Stimulated activated CD4-positive, alpha-beta T cell treated with anti-CD3 and anti-CD28 coated beads, Interleukin-1b, Interleukin-23, amount 100 ng/mL, for 1 hour (primary cell): ENCODE results near the gene CBY2.
"Not testable (repeated sequence)": the region's sequence is repeated elsewhere in the genome, so short reads cannot be mapped to it uniquely, and the experiment has no call there.

Experiments used
- DNase-seq, 2 donors: peaks; one replicate each; pipeline ENCODE4 v3.0.0-alpha.2; 2020; ENCODE audit warnings: low read depth in 2 of 2

CBY2 gene, protein sequence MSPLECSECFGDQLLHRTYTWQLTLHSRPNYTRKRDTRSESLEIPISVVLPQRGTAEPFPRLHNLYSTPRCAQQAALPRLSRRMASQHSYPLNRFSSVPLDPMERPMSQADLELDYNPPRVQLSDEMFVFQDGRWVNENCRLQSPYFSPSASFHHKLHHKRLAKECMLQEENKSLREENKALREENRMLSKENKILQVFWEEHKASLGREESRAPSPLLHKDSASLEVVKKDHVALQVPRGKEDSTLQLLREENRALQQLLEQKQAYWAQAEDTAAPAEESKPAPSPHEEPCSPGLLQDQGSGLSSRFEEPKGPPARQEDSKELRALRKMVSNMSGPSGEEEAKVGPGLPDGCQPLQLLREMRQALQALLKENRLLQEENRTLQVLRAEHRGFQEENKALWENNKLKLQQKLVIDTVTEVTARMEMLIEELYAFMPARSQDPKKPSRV

DNA sequence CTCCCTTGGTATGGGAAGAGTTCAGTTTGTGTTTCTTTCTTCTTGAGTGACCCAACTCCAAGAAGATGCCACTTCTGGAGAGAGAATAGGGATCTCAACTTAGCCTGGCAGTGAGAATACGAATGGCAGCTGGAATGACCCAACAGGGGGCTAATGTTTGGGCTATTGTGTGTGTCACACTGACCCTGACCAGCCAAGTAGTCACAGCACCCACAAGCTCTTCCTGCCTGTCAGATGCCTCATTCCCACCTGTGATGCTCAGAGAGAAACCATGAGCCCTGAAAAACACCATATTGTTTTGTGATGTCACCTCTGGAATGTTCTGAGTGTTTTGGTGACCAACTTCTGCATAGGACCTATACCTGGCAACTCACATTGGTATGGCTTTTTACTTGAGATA is at the start of gene CBY2:
Gene CBY2, plus strand, starts transcription at position 233 of the 400 bp plus-strand sequence. Its CDS starts 71 bp downstream, at position 304.
- DNase-seq = no peak

DNA sequence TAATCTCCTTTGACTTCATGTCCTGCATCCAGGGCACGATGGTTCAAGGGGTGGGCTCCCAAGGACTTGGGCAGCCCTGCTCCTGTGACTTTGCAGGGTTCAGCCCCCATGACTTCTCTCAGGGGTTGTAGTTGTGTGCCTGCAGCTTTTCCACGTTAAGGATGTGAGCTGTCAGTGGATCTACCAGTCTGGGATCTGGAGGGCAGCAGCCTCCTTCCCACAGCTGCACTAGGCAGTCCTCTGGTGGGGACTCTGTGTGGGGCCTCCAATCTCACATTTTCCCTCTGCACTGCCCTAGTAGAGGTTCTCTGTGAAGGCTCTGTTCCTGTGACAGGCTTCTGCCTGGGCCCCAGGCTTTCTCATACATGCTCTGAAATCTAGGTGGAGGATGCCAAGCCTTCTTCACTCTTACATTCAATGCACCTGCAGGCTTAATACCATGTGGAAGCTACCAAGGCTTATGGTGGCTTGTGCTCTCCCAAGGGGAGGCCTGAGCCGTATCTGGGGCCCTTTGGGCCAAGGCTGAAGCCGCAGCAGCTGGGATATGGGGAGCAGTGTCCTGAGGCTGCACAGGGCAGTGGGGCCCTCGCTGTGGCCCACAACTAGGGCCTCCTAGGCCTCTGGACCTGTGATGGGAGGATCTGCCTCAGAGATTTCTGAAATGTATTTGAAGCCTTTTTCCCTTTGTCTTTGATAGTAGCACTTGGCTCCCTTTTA is 47.3 kb upstream of the CBY2 start:
- DNase-seq = no peak

DNA sequence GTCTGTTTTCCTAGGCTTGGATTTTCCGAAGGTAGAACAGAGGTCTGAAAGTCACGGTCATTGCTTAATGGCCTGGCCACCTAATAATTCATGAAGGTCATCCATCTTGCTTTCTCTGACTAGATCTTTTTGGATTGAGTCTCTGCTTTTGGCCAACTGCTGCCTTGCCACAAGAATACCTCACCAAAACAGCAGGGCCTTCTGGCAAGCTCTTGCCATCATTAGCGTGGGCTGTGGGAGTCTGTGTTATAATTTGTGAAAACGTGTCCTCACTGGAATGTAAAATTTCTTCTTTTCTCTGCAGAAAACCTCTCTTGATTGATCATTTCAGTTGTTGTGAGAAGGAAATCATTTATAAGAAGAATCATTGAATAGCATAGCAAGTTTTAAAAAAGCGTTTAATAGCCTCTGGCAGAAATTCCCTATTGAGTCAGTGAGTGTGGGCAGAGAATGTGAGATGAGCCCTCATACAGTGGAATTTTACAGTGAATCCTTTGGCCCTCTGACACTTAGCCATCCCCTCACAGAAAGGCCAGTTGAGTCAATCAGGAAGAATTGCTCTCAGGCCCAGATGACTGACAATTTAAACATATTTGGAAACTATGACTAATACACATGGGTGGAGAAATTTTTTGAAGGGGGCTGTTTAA is 43.4 kb upstream of the CBY2 start:
- no peak for DNase-seq

DNA sequence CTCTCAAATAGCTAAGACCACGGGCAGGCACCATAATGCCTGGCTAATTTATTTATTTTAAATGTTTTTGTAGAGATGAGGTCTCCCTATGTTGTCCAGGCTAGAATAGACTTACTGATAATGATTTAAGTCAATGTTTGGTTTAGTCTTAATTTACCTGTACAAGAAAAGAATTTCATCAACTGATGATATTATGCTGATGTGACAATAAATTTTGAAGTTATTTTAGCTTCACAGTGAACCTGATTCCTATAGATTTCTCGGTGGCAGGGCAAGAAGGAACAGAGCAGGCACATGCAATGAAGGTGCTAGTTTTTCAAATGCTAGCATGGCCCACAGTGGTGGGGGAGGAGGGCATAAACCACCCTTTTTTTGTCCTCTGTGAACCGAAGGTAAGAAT is 42.6 kb upstream of the CBY2 start:
- no peak for DNase-seq

DNA sequence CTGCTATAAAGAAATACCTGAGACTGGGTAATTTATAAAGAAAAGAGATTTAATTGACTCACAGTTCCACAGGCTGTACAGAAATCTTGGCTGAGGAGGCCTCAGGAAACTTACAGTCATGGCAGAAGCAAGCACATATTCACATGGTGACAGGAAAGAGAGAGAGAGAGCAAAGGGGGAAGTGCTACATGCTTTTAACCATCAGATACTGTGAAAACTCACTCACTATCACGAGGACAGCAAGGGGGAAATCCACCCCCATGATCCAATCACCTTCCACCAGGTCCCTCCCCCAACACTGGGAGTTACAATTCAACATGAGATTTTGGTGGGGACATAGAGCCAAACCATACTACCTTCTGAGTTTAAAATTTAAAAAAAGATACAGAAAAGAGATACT is 41.7 kb upstream of the CBY2 start:
- not testable (repeated sequence) for DNase-seq

DNA sequence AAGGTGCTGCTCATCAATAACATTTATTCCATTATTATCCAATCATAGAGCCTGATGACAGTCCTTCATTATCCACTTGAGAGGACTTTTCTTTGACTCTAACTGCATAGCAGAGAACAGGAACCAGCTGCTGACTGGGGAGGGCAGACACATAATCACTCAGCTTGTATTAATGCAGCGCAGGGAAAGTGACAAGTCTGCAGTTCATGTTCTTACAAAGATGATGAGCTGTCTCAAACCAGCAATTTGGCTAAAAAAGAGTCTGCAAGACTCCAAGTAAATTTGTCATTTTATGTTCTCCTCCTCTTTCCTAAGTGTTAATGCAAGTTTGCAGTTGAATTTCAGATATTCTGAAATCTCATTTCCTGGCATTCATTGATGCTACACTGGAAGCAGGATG is 40.0 kb upstream of the CBY2 start:
- DNase-seq = no peak

DNA sequence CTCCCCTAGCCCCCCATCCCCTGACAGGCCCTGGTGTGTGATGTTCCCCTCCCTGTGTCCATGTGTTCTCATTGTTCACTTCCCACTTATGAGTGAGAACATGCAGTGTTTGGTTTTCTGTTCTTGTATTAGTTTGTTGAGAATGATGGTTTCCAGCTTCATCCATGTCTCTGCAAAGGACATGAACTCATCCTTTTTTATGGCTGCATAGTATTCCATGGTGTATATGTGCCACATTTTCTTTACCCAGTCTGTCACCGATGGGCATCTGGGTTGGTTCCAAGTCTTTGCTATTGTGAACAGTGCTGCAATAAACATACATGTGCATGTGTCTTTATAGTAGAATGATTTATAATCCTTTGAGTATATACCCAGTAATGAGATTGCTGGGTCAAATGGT is 39.2 kb upstream of the CBY2 start:
- DNase-seq = not testable (repeated sequence)

DNA sequence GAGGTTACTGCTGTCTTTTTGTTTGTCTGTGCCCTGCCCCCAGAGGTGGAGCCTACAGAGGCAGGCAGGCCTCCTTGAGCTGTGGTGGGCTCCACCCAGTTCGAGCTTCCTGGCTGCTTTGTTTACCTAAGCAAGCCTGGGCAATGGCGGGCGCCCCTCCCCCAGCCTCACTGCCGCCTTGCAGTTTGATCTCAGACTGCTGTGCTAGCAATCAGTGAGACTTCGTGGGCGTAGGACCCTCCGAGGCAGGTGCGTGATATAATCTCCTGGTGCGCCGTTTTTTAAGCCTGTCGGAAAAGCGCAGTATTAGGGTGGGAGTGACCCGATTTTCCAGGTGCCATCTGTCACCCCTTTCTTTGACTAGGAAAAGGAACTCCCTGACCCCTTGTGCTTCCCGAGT is 32.5 kb upstream of the CBY2 start:
- not testable (repeated sequence) for DNase-seq

DNA sequence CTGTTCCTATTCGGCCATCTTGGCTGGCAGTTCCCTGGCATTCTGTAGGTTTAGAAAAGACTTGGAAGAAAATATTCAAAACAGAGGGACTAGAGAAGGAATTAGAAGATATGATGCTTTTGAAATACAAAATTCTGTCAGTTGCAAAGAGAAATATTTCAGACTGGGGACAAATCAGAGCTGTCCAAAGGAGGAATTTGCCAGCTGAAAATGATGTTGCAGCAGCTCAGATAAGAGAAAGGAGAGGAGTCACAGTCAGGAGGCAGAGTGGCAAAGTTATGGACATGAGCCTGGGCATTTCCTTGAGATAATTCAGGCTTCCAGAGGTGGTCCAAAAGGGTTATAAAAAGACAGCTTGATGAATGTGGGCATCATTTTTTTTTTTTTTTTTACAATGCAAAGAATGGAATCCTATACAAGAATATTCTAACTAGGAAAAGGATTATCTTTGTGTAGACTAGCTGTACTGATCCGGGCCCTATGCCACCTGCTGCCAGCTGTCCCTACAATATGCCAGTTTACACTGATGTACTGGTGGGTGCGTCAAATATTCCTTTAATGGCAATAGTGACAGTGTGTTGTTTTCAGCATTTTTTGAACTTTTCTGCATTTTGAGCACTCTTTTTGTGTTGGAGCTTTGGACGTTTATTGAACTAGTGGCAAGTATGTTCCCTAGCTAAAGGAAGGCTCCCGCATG is 31.8 kb upstream of the CBY2 start:
- DNase-seq = no peak

DNA sequence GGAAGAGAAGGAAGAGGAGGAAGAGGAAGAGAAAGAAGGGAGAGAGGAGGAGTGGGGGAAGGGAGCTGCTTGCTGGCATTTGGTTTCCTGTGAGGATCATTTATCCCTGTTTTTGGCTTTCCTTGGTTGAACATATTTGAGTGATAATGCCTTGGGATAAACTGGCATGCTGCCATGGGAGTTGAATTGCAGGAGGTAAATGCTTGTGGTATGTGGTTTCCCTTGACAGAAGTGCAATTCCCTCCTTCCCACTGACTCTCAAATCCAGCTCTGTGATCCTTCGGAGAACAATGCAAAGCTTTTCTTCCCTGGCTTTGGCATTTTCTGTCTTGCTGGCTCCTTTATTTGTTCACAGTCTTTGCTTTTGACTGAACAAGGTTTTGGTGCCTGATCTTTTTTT is 27.2 kb upstream of the CBY2 start:
- no peak for DNase-seq

DNA sequence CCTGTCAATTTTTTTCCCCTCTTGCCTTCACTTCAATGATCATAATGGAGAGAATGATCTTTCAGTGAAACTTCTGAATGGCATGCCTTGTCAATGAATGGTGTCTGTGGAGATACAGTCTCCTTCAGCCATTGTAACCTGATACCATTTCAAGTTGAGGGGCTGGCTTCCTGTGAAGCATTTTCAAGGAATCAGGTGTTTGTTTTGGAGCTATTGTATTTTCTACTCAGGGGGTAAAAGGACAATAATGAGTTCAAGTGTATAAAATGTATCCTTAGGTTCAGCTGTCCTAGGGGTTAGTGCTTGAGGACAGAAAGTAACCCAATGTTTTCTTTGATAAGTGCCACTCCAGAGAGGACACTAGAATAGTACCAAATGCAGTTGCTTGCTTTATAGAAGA is 23.8 kb upstream of the CBY2 start:
- no peak for DNase-seq

DNA sequence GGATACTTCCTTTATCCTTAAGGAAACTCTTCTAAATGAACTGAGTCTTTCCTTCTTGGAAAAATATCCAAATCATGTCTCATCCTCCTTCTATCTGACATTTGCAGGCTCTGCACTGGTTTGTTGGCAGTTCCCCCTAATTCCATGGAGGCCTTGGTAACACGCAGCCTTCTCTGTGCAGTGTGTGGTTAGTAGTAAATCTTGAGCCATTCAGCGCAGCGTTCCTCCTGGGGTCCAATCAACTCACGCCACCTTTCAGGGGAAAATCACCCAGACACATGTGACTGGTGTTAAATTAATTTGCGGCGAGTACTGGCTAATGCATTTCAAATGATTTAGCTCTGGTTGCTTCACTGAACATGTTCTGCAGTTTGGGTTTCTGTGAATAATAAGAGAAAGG is 21.0 kb upstream of the CBY2 start:
- DNase-seq = no peak

DNA sequence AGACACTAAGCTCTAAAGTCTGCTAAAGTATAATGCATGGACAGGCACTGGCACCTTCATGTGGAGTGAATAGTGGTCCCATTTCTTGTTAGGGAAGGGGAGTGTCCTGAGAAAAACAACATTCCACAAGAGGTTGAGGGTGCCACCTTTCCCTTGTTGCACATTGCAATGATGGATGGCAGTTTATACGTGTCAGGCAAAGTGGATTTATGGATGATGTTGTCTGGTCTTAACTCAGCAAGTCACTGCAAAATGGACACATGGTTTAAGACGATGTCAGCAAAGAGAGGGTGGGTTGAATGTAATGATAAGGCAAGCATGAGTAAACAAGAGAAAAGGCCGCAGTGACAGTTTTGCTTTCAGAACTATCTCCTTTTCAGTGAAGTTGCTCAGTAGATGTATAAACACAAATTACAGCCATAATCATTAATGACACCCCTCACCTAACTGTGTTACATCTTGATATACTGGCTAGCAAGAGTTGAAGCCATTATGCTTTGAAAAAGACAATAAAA is 19.6 kb upstream of the CBY2 start:
- DNase-seq = no peak

DNA sequence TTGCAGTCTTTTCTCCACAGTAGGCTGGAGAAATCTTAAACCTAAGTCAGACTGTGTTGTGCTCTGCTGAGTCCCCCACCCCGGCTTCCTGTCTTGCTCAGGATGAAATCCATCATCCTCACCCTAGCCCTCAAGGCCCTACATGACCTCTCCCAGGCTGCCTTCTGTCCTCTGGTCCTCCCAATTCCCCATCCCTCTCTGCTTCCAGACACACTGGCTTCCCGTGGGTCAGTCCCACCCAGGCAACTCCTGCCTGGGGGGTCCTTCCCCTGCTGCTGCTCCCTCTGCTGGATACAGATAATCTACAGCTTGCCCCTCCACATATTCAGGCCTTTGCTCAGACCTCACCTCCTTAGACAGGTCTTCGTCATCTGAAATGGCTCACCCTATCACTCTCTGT is 18.4 kb upstream of the CBY2 start:
- DNase-seq = no peak

DNA sequence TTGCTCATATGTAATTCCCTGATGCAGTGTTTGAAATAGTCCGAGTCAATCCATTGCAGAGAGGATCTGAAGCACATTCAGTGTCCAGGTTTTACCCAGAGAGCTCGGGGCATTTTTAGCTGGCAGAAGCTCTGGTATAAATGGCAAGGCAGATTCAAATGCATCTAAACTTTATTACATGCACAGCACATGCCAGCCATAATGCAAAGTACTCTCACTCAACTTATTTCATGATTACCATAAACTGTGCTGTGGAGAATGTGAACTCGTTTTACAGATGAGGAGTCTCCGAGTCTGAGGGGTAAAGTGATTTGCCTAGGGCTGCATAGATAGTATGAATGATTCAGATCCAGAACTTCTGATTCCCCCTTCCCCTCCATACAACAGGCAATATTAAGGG is 13.5 kb upstream of the CBY2 start:
- no peak for DNase-seq

DNA sequence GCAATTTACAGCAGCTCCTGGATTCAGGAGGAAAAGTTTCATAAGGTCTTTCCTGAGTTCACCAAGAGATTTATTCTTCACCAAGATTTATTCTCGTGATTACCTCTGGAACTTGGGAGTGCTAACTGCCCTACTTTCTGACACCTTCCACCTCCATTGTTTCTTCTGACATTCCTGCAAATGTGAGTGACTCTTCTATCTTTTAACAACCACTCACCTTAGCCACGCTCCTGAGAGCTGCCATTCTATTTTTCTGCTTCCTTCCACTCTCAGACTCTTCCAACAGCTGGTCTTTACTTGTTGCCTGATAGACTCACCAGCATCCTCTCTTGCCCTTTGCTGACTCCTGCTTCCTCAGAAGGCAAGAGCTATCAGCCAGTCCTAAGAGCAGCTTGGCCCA is 11.5 kb upstream of the CBY2 start:
- DNase-seq = no peak

DNA sequence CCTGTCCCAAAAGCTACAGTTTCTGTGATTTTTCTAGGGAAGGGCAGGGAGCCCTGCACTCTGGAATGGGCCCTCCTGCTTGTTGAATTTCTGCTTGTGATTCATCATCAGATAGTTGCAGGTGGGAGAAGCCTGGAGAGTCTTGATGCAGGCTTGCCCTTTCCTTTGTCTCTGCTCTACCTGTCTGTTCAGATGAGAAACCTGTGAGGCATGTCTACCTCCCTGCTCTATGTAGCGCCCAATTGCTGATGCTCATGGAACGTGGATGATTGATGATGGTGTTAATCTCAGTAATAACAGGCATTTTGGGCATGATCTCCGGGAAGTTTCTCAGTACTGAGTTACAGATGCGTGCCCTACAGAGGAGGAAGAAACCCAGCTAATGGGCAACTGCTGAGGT is 10.9 kb upstream of the CBY2 start:
- DNase-seq = no peak

DNA sequence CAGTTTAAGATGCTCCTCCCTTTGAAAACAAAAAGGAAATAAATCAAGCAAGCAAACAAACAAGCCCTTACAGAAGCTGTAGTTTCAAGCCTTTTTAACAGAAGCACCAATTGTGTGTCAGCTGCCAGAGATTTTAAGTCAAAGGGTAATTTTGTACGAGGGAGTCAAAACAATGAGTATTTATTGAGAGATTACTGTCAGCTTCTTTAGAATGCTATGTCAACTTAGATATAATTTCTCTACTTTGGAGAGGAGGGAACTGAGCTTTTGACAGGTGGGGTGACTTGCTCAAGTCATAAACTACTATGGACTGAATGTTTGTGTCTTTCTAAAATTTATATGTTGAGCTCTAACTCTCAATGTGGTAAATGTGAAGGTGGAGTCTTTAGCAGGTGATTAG is 10.5 kb upstream of the CBY2 start:
- DNase-seq = no peak

DNA sequence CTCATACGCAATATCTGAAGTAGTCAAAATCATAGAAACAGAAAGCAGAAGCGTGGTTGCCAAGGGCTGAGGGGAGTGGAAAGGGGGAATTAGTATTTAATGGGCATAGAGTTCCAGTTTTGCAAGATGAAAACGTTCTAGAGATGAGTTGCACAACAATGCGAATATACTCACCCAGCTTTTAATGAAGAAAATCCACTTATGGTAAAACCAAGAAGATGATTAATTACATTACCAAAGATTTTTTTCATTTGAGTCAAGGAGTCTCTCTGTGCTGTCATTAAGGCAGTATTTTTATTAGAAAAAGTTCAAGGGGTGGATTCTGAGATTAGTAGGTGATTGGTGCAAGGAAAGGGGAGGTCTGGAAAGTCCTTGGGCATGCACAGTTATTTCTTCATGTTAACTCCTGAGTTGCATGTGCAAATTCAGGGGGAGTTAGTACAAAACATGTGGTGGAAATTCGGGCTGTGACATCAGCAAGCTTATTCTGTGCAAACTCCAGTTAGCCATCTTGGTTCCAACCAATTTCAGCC is 6.9 kb upstream of the CBY2 start:
- no peak for DNase-seq

DNA sequence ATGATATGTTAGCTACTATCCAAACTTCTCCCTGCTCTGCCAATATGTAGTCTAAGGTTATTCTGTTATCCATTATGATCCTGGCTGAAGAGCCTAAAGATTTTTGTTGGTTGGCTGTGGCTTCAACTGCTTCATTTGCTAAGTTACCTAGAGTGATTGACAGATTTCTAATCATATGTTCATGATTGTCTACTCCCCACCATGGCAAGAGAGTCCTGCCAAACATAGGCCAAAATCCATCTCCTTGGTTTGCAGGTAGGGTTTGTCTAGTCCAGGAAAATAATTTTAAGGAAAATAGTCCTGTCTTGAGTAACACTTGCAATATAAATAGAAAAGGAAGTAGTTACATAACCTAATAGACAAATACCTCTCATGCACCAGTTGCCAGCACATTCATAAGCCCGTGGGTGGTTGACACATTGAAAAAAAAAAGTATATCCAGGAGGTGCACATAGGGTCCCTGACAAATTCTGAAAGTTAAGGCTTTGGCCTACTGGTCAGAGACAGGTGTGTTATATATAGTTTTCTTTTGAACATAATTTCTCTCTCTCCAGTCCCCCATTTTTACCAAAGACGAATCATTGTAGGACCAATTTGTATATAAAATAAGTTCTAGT is 5.4 kb upstream of the CBY2 start:
- no peak for DNase-seq
